GM12891 (cell line): ENCODE data around the gene HELZ.

Experiments
- POLR2A ChIP-seq: IDR thresholded peaks from 2 replicates; pipeline ENCODE4 v1.6.1; 2011; ENCODE audit warnings: low read depth, low read length, control low read depth
- POLR2AphosphoS5 ChIP-seq: IDR thresholded peaks from 2 replicates; pipeline ENCODE4 v1.6.1; 2011; ENCODE audit warnings: low read depth, low read length, control low read depth
- POU2F2 ChIP-seq: IDR thresholded peaks from 2 replicates; pipeline ENCODE4 v1.6.1; 2011; ENCODE audit warnings: low read depth, mild to moderate bottlenecking, control low read depth, low read length, moderate library complexity
- SPI1 ChIP-seq: IDR thresholded peaks from 2 replicates; pipeline ENCODE4 v1.6.1; 2011; ENCODE audit warnings: low read depth, low read length, control low read depth
- TAF1 ChIP-seq: IDR thresholded peaks from 2 replicates; pipeline ENCODE4 v1.6.1; 2011; ENCODE audit warnings: low read depth, low read length, control low read depth

DNA sequence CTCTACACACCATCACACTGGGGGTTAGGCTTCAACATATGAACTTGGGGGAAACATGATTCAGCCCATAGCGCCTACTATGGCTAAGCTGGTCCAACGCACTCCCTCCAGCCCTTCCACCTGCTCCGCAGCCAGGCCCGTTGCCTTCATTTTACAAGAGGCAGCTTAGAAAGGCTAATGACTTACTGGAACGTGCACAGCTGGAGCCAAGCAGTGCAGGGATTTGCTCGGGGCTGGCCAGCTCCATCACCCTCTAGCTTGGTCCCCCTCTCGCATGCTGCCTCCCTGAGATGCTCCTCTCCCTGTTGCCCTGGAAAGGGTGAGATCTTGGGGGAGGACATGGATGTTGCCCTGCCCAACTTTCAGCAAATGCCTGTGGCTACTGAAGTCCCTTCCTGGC, 203.5 kb downstream of the HELZ start:
- no peak for TF ChIP-seq POLR2AphosphoS5
- no peak for TF ChIP-seq POLR2A
- no peak for TF ChIP-seq TAF1
- TF ChIP-seq SPI1, result no peak
- no peak for TF ChIP-seq POU2F2
